M059J (cell line): ENCODE data around the gene PKNOX1. TPM values are rescaled to one million over a fixed set of nuclear protein-coding genes. Genes with fewer than 3 reads are reported as not detected.
A peak's percentile ranks its signal among the peaks of the same experiment; 100 is the strongest.
"Not testable (repeated sequence)": the region's sequence is repeated elsewhere in the genome, so short reads cannot be mapped to it uniquely, and the experiment has no call there.

Experiments used
- DNase-seq: peaks from one replicate; pipeline ENCODE4 v3.0.0-alpha.2; 2012; ENCODE audit warnings: low read depth
- total RNA-seq: library from RNA; depleted of rRNA; stranded (reverse); fragments of >200 nt; shearing (Covaris generic); gene quantifications from 2 replicates; pipeline ENCODE4 v1.2.3, GENCODE V29; 2014

PKNOX1 gene
- total RNA-seq, 1 experiment from 2014 or later = 25.4 TPM

DNA sequence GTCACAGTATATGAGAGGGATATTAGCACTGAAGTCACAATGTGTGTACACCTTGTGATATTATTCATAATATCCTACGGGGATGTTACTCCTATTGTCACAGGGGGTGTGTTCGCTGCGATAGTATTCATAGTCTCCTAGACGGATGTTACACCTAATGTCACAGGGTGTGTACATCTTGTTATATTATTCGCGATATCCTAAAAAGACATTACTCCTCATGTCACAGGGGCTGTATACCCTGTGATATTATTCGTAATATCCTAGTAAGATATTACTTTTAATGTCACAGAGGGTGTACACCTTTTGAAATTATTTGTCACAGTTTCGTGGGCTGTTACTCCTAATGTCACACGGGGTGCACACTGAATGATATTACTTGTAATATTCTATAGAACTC lies 23.2 kb upstream of the PKNOX1 start:
- not testable (repeated sequence) for DNase-seq

DNA sequence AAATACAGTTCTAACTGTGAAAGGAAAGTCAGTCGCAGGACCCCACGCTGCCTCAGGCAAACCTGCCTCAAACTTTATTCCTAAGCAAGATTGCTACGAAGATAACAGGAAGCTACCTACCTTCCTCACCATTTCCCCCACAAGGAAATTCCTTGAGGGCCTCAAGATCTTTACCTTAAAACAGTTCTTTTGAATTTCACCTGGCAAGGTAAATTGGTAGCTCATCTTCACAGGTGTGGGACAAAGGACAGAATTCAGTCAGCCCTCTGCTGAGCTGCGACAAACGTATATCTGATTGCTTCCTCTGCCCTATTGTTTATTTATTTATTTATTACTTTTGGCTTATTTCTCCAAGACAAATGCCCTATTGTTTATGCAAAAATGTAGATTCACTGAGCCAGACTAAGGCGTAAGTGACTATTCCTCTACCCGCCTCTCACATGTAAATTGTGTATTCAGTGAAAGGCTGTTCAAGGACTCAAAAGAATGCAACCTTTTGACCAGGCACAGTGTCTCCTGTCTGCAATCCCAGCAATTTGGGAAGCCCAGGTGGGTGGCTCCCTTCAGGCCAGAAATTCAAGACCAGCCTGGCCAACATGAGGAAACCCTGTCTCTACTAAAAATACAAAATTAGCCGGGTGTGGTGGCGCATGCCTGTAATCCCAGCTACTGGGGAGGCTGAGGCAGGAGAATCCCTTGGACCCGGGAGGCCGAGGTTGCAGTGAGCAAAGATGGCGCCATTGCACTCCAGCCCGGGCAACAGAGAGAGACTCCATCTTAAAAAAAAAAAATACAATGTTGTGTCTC lies 17.3 kb upstream of the PKNOX1 start:
- no peak for DNase-seq

DNA sequence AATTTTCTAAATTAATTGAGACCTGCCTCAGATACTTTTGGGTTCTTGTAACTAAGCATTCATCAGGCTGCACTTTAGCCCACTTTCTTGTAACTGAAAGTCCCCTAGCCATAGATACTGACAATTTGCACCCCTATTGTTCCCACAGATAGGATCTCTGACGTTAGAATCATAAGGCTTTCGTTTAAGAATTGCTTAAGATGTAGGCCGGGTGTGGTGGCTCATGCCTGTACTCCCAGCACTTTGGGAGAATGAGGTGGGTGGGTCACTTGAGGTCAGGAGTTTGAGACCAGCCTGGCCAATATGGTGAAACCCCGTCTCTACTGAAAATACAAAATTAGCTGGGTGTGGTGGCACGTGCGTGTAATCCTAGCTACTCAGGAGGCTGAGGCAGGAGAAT lies 16.2 kb upstream of the PKNOX1 start:
- DNase-seq = not testable (repeated sequence)

DNA sequence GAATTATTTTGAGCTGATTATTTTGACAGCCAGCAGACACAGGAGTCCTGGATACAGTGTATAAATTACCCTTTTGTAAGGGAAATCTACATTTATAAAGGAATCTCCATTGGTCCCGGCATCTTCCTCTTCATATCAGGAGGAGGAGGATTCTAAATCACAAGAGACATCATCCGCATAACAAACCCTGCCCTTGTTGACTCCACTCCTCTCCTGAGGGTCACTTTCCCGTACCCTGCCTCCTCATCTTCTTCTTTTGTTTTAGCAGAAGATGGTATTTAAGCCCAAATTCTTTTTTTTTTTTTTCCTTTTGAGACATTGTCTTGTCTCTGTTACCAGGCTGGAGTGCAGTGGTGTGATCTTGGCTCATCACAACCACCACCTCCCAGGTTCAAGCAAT lies 14.6 kb upstream of the PKNOX1 start:
- DNase-seq = no peak

DNA sequence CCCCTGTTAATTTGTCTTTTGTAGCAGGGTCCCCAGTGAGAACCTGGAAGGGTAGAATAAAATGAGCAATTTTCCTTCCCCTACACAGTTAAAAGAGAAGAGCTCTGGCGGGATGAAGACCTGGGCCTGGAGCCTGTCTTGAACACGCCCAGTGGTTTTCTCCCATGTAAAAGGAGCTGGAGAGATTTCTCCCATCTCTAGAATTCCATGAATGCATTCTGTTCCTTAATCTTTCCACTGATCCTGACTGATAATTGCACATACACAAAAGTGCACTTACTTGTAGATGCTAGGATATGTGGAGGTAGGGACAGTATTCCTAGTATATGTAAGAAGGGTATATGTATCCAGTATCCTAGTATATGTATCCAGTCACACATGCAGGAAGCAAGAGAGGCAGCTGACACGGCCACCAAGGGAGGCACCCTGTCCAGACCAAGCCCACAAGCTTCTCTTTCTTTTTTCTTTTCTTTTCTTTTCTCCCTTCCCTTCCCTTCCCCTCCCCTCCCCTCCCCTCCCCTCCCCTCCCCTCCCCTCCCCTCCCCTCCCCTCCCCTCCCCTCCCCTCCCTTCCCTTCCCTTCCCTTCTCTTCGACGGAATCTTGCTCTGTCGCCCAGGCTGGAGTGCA lies 11.9 kb upstream of the PKNOX1 start:
- no peak for DNase-seq

DNA sequence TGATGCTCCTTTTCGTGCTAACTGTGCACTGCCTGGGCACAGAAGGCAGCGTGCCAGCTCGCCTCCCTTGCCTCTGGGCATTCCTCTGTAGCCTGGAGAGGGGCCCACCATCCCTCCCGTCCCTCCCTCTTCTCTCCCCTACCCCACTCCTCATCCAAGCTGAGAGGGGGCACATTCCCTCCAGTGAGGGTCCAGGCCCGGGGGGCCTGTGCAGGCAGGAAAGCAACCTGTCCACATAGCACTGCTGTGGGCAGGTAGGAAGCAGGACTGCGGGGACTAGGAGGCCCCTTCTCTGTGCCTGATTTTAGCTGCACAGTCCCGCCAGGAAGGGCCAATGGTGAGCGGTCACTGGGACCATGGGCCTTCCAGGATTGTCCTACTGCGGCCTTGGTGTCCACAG lies 10.3 kb upstream of the PKNOX1 start:
- no peak for DNase-seq

DNA sequence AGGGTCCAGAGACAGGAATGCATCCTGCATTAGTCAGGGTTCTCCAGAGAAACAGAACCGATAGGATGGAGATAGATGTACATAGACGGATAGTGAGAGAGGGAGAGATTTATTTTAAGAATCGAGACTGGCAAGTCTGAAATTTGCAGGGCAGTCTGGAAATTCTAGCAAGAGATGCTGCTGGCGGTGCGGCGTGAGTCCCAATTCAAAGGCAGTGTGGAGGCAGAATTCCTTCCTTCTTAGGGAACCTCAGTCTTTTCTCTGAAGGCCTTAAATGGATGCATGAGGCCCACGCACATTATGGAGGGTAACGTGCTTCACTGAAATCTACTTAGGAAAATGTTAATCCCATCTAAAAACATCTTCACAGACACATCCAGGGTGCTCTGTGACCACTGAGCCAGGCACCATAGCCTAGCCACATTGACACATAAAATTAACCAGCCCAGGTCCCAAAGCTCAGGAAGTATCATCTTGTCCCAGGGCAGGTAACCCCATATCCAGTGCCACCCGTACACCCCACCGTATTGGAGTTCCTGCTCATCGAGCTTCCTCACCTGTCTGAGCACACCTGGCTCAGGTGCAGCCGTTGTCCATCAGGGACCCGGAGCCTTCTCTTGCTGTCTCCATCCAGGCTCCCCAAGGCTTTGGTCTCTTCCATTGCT lies 9.7 kb upstream of the PKNOX1 start:
- DNase-seq = no peak

DNA sequence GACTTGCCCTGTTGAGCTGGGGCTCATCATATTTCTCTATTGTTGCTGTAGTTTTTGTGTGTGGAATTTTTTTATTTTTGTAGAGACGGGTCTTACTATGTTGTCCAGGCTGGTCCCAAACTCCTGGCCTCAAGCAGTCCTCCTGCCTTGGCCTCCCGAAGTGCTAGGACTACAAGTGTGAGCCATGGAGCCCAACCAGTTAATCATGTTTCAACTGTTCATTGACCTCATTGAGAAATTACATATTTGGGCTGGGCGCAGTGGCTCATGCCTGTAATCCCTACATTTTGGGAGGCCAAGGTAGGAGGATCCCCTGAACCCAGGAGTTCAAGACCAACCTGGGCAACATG lies 9.2 kb upstream of the PKNOX1 start:
- DNase-seq = no peak

DNA sequence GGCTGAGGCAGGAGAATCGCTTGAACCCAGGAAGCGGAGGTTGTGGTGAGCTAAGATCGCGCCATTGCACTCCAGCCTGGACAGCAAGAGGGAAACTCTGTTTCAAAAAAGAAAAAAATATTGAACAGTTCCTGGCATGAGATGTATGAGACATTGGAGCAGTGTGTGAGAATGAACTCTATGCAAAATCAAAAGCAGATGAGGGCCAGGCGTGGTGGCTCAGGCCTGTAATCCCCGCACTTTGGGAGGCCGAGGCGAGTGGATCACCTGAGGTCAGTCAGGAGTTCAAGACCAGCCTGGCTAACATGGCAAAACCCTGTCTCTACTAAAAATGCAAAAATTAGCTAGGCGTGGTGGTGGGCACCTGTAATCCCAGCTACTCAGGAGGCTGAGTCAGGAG lies 6.7 kb upstream of the PKNOX1 start:
- DNase-seq = not testable (repeated sequence)

DNA sequence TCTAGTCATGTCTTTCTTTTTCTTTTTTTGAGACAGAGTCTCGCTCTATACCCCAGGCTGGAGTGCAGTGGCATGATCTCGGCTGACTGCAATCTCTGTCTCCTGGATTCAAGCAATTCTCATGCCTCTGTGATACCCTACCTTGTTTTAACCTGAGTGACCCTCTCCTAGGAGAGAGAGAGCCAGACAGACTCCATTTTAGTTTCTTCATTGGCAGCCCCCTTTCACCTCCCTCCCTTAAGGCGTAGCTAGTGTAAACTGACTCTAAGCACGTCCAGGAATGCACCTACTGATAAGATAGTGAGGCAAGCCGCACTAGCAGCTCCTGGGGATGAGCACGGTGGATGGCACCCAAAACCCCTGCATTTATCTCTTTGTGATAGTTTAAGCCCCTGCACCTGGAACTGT lies 5.2 kb upstream of the PKNOX1 start:
- DNase-seq = no peak

DNA sequence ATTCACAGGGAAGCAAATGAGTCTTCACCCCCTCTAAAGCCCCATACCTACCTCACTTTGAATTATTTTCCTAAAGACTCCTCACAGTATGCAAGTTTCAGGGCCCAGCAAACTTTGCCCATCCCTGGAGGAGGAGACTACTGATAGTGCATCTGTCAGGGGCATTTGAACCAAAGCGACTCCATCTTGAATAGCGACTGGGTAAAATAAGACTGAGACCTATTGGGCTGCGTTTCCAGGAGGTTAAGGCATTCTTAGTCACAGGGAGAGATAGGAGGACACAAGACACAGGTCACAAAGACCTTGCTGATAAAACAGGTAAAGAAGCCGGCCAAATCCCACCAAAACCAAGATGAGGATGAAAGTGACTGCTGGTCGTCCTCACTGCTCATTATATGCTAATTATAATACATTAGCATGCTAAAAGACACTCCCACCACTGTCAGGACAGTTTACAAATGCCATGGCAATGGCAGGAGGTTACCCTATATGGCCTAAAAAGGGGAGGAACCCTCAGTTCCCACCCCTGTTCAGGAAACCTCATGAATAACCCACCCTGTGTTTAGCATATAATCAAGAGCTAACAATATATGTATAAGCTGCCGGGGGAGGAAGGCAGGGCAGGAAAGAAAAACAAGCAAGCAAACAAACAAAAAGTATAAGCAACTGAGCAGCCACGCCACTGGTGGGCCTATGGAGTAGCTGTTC lies 3.3 kb upstream of the PKNOX1 start:
- DNase-seq = no peak

DNA sequence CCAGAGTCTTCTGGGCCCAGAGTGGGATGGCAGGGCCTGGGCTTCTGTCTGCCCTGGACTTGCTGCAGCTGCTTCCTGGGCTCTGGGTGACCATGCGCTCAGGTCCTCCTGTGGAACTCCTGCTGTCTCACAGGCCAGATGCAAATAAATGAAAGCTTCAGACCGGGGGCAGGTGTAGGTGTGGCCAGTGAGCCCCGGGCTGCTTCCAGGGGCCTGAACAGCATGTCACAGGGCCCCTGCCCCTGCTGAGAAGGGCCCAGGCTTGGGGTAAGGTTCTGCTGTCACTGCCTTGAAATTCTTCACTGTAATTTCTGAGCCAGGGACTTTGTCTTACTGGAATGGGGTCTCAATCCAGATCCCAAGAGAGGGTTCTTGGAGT lies 2.5 kb upstream of the PKNOX1 start:
- no peak for DNase-seq

DNA sequence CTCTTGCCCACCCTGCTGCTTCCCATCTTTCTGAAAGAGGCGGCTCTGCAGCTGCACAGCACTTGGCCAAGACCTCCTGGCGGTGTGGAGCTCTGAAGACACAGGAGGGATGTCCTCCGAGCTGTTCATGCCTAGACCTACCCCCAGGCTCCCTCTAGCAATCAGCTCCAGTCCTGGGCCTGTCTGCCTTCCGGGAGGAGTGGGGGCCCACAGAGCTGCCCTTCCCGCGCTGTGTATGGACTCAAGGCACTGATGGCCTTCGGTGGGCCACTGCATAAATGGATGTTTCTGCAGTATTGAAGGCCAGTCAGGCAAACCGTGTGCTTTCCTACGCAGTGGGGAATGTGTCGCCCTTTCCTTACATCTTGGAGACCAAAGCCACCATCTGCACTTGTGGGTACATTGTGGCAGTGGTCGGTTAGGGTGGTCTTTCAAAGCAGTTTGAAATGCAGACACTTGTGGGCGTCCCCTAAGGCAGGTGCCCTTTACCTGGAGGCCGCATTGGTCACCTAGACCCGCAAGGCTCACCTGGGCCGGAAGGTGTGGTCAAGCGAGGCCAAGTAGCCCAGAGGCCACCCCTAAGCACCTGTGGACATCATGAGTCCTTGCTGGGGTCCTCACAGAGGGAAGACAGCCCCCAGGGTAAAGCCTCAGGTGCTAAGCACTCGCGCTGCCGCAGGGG lies 912 bp upstream of the PKNOX1 start:
- no peak for DNase-seq

DNA sequence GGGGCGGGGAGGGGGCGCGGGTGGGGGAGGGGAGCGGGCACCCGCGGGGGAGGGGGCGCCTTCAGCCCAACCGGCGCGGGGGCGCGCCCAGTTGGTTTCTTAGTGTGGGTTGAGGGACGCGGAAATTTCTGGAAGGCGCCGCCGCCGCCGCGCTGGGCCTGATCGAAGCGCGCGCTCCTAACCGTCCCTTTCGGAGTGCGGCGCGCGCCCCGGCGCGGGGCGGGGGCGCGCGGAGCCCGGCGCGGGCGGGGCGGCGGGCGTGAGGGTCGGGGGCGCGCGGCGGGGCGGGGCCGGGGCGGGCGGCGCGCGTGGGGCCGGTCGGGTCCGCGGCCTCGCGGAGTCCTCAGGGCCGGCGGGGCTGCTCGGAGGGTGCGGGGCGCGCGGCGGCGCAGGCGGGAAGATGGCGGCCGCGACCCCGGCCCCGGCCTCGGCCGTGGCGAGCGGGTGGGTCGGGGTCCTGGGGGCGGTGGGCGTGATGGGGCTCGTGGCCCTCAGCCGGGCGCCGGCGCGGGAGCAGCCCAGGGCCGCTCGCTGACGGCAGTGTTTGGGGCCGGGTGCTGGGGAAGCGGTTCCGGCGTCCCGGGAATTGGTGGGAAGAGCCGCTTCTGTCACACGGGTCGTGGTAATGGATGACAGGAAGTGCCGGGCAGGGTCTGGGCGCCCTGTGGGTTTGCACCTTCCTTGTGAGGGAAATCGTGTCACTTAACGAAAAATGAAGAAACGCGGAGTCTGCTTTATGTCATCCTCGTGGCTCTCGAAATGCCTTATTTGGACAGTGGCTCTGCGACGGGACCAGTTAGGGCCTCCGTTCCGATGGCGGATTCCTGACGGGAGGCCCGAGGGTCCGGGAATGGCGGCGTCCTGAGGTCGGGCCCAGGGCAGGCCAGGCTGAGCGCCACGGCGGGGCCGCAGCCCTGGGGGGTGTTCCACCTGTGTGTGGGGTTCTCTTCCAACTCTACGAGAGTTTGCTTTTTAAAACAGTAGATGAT lies 764 bp downstream of the PKNOX1 start:
- DNase-seq = peak; percentile 67

DNA sequence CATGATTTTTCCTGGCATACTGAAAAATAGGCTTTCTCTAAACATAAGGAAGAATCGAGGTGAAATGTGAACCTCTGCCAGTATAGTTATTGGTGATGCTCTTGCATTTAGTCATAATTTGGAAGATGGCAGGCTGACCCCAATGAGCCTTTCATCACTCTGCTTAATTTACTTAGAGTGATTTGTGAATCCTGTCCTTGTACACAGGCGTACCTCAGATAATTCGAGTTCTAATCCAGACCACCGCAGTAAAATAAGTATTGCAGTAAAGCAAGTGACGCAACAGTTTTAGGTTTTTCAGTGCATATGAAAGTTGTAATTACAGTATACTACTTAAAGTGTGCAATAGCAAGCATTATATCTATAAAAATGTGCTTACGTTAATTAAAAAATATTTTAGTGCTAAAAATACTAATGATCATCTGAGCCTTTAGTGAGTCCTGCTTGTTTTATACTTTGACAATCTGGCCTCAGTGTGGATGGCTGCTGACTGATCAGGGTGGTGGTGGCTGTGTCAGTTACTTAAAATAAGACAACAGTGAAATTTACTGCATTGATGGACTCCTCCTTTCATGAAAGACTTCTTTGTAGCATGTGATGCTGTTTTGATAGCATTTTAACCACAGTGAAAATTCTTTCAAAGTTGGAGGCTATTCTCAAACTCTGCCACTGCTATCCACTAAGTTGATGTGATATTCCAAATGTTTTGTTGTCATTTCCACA lies 1.7 kb downstream of the PKNOX1 start:
- DNase-seq = no peak

DNA sequence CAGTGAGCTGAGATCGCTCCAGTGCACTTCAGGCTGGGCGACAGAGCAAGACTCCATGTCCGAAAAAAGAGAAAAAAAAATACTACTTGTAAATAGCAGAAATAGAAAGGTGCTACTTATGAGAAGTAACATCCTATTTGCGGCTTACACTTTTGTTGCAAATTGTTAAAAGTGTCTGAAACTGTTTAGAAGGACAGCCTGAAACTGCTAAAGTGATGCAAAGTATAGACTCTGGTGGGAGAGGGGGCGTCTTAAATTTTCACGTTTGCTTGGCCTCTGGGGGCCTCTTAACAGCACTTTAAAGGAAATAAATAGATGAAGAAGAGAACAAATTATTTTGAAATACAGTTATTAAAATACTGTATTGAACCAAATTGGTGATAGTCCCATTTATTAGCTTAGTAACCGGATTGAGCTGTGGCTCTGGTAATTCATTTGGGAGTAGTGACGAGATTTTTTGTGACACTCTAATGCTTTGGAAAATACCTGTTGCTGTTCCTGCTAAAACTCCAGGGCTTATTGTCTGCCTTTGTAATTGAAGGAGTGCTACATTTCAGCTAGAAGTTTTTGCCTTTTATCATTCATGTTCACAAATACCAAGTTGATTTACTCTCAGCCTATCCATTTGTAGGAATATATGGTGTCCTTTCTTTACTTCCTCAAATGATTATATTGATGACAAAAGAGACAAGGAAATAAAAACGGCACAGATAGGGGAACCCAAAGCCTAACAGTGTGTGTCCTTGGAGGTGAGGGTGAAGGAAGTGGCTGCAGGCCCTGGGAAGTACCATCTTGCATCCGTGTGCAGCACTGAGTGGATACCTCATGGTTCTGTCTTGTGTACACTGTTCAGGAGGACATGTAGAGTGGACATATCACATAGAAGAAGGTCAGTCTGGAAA lies 6.2 kb downstream of the PKNOX1 start:
- no peak for DNase-seq

DNA sequence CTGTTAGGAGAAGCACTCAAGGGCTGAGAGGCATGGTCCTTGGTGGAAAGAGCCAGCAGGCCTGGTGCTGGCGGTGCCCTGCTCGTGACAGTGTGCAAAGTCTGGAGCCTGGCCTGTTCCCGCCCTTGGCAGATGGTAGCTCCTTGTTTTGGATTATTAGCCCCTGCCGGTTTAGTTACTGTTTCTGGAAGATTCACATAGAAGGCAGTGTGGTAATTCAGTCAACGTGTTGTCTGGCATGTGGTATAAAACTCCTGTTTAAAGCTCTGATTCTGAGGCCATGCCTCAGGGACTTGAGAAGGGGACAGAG lies 6.8 kb downstream of the PKNOX1 start:
- no peak for DNase-seq

DNA sequence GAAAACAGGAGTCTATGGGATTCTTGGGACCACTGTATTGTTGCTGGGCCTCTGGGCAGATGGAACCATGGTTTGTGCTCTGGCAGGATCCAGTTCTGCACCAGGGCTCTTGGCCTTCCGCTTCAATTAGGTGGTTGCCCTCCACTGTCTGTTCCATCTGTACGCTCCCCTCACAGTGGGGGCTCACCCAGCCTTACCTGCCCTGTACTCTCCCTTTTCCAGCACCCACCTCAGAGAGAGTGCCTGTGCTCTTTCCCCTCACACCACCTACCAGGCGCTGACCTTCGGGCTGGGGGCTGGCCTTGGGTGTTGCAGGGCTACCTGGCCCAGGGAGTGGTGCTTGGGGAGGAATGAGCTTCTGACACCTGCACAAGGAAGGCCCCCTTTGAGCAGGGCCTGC lies 7.5 kb downstream of the PKNOX1 start:
- no peak for DNase-seq

DNA sequence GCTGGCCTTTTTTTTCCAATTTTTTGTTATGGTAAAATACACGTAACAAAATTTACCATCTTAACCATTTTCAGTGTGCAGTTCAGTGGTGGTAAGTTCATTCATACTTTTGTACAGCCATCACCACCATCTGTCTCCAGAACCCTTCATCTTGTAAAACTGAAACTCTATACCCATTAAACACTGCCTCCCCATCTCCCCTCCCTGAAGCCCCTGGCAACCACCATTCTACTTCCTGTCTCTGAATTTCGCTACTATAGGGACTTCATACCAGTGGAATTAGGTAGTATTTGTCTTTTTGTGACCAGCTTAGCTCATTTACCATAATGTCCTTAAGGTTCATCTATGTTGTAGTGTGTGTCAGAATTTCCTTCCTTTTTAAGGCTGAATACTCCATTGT lies 8.7 kb downstream of the PKNOX1 start:
- DNase-seq = no peak
